ENCODE measurements around the gene MPL. TPM values are rescaled to one million over a fixed set of nuclear protein-coding genes. Genes with fewer than 3 reads are reported as not detected.

MPL gene
- total RNA-seq (2022; extraction: Qiagen RNA extraction; ENCODE audit: low read depth), result 0.26 TPM in 1 of 5 replicates, not detected in the others

GRCh38 chr1:43337588-43337987 is at the start of gene MPL:
TSS of gene MPL (plus strand) at chr1:43337818. CDS start at chr1:43337849, 31 bp downstream.

GRCh38 chr1:43300378-43301094 is 37.1 kb upstream of the MPL start, which contains the start of gene TIE1:
TSS of gene TIE1 (plus strand) at chr1:43300982. CDS start at chr1:43301072, 90 bp downstream.

GRCh38 chr1:43358746-43359693 is 21.4 kb downstream of the MPL start, which contains the start of gene CDC20:
TSS of gene CDC20 (plus strand) at chr1:43358981. CDS start at chr1:43359216, 235 bp downstream.

GRCh38 chr1:43367904-43368645 is 30.5 kb downstream of the MPL start, which contains the start of gene ELOVL1:
TSS of gene ELOVL1 (minus strand) at chr1:43368011. CDS start at chr1:43365609, 2,402 bp downstream.

GRCh38 chr1:43389326-43390313 is 52.0 kb downstream of the MPL start, which contains the start of the genes MED8 and SZT2:
TSS of gene MED8 (minus strand) at chr1:43389800. CDS start at chr1:43389764, 36 bp downstream.
TSS of gene SZT2 (plus strand) at chr1:43389899. CDS start at chr1:43389969, 70 bp downstream.

Other genes starting within 250 kb of the MPL start
- gene EBNA1BP2, start 165.5 kb upstream of the MPL start, total RNA-seq (2022; extraction: Qiagen RNA extraction; ENCODE audit: low read depth), result 175 to 197 TPM (median 181 TPM) in 5 replicates
- gene CFAP57, start 165.5 kb upstream of the MPL start, total RNA-seq (2022; extraction: Qiagen RNA extraction; ENCODE audit: low read depth), result 0.31 to 0.93 TPM (median 0.34 TPM) in 5 replicates
- not detected in 5 replicates for gene TMEM125, start 67.8 kb upstream of the MPL start, total RNA-seq (2022; extraction: Qiagen RNA extraction; ENCODE audit: low read depth)
- not detected in 5 replicates for gene C1orf210, start 52.2 kb upstream of the MPL start, total RNA-seq (2022; extraction: Qiagen RNA extraction; ENCODE audit: low read depth)
- gene TIE1, start 36.8 kb upstream of the MPL start, total RNA-seq (2022; extraction: Qiagen RNA extraction; ENCODE audit: low read depth), result 0.02 to 0.09 TPM in 2 of 5 replicates, not detected in the others
- 168 to 216 TPM (median 190 TPM) in 5 replicates for gene CDC20, start 21.2 kb downstream of the MPL start, total RNA-seq (2022; extraction: Qiagen RNA extraction; ENCODE audit: low read depth)
- gene ELOVL1, start 30.2 kb downstream of the MPL start, total RNA-seq (2022; extraction: Qiagen RNA extraction; ENCODE audit: low read depth), result 138 to 168 TPM (median 144 TPM) in 5 replicates
- 35.0 to 38.6 TPM (median 37.4 TPM) in 5 replicates for gene MED8, start 52.0 kb downstream of the MPL start, total RNA-seq (2022; extraction: Qiagen RNA extraction; ENCODE audit: low read depth)
- gene SZT2, start 52.1 kb downstream of the MPL start, total RNA-seq (2022; extraction: Qiagen RNA extraction; ENCODE audit: low read depth), result 4.7 to 8.4 TPM (median 8.2 TPM) in 5 replicates
- gene HYI, start 116.1 kb downstream of the MPL start, total RNA-seq (2022; extraction: Qiagen RNA extraction; ENCODE audit: low read depth), result 13.3 to 16.7 TPM (median 13.9 TPM) in 5 replicates
- 86.6 to 120 TPM (median 108 TPM) in 5 replicates for gene PTPRF, start 193.1 kb downstream of the MPL start, total RNA-seq (2022; extraction: Qiagen RNA extraction; ENCODE audit: low read depth)

Measured in A549 treated with DMSO at 1 μM for 4 hours (cell line).